Glutamatergic neuron (in vitro differentiated cells): ENCODE data around the gene RCSD1. TPM values are rescaled to one million over a fixed set of nuclear protein-coding genes. Genes with fewer than 3 reads are reported as not detected.
"Not testable (repeated sequence)": the region's sequence is repeated elsewhere in the genome, so short reads cannot be mapped to it uniquely, and the experiment has no call there.

Experiments used
- DNase-seq: peaks from one replicate; pipeline ENCODE4 v3.0.0; 2022
- H3K27ac Mint-ChIP-seq: one replicate; pipeline ENCODE4 v1.8.0; 2020; ENCODE audit warnings: mild to moderate bottlenecking, mixed read lengths, inconsistent platforms; ENCODE audit not compliant: unreplicated experiment
- H3K27me3 Mint-ChIP-seq: one replicate; pipeline ENCODE4 v1.8.0; 2020; ENCODE audit warnings: mild to moderate bottlenecking, moderate library complexity, mixed read lengths, inconsistent platforms; ENCODE audit not compliant: unreplicated experiment
- H3K36me3 Mint-ChIP-seq: one replicate; pipeline ENCODE4 v1.8.0; 2020; ENCODE audit warnings: mild to moderate bottlenecking, mixed read lengths, inconsistent platforms; ENCODE audit not compliant: unreplicated experiment
- H3K4me1 Mint-ChIP-seq: one replicate; pipeline ENCODE4 v1.8.0; 2020; ENCODE audit warnings: mild to moderate bottlenecking, low read depth, mixed read lengths, inconsistent platforms; ENCODE audit not compliant: unreplicated experiment
- H3K4me3 Mint-ChIP-seq: one replicate; pipeline ENCODE4 v1.8.0; 2020; ENCODE audit warnings: mild to moderate bottlenecking, mixed read lengths, inconsistent platforms; ENCODE audit not compliant: unreplicated experiment
- H3K9me3 Mint-ChIP-seq: one replicate; pipeline ENCODE4 v1.8.0; 2020; ENCODE audit warnings: mild to moderate bottlenecking, moderate library complexity, mixed read lengths, inconsistent platforms; ENCODE audit not compliant: unreplicated experiment
- CTCF ChIP-seq: fragments of 200-600 bp; sonication (generic); IDR thresholded peaks from one replicate; pipeline ENCODE4 v1.5.0; 2021; ENCODE audit not compliant: partially characterized antibody, unreplicated experiment
- total RNA-seq: library from RNA; stranded (reverse); fragmentation: NEBNext Ultra II Directional; extraction: Animal tissue kit (Norgen Biotek cat#: 25700); gene quantifications from one replicate; pipeline ENCODE4 v1.2.1, GENCODE V29; 2021; ENCODE audit not compliant: unreplicated experiment

Gene RCSD1
- total RNA-seq, 1 donor from 2014 or later, result not detected

GRCh38 chr1:167718914-167719691 is 89.1 kb downstream of the RCSD1 start:
- Mint-ChIP-seq H3K4me3 (peak overlapping the region; percentile 56), H3K27me3 (peaks cover 26% of the 10 kb centered on the region), H3K36me3 (no peaks in the 10 kb centered on the region), H3K4me1 (peaks cover 34% of the 10 kb centered on the region), H3K9me3 (peaks cover 23% of the 10 kb centered on the region), H3K27ac (peak overlapping the region; percentile 1)
- TF ChIP-seq CTCF, result no peak
- no peak for DNase-seq

GRCh38 chr1:167719715-167720421 is 89.8 kb downstream of the RCSD1 start:
- Mint-ChIP-seq H3K4me1 (peaks cover 42% of the 10 kb centered on the region), H3K27ac (peak overlapping the region; percentile 1)

GRCh38 chr1:167720965-167721616 is 91.1 kb downstream of the RCSD1 start:
- no peak for TF ChIP-seq CTCF
- Mint-ChIP-seq H3K9me3 (peaks cover 5% of the 10 kb centered on the region), H3K27ac (peak overlapping the region; percentile 59)

More at GRCh38 chr1:167719715-167720421, 89.8 kb downstream of the RCSD1 start:
- peak overlapping the region; percentile 56 for H3K4me3 Mint-ChIP-seq
- peaks cover 21% of the 10 kb centered on the region for H3K27me3 Mint-ChIP-seq
- not testable (repeated sequence) for H3K36me3 Mint-ChIP-seq, DNase-seq
- H3K9me3 Mint-ChIP-seq, result peaks cover 17% of the 10 kb centered on the region

GRCh38 chr1:167721617-167722151 is 91.7 kb downstream of the RCSD1 start, which contains the start of gene MPZL1:
TSS of gene MPZL1 (plus strand) at chr1:167721982. CDS start at chr1:167722152, 170 bp downstream.
- H3K27ac Mint-ChIP-seq, result peak within 1 kb of the TSS; percentile 94
- H3K4me1 Mint-ChIP-seq, result peaks cover 48% of the 10 kb centered on the region

More at GRCh38 chr1:167720965-167721616, 91.1 kb downstream of the RCSD1 start:
- no peaks in the 10 kb centered on the region for H3K36me3 Mint-ChIP-seq
- H3K4me1 Mint-ChIP-seq, result peaks cover 43% of the 10 kb centered on the region
- peak overlapping the region; percentile 85 for H3K4me3 Mint-ChIP-seq
- no peak for DNase-seq
- peaks cover 9% of the 10 kb centered on the region for H3K27me3 Mint-ChIP-seq

More at GRCh38 chr1:167721617-167722151, 91.7 kb downstream of the RCSD1 start, which contains the start of gene MPZL1:
- Mint-ChIP-seq H3K9me3 (peaks cover 5% of the 10 kb centered on the region), H3K4me3 (peak within 1 kb of the TSS; percentile 93), H3K27me3 (peaks cover 9% of the 10 kb centered on the region), H3K36me3 (no peaks in the 10 kb centered on the region)
- DNase-seq, result peak; percentile 95
- TF ChIP-seq CTCF, result no peak
